Activated CD8-positive, alpha-beta T cell treated with anti-CD3 and anti-CD28 coated beads for 36 hours (primary cell): Measurements from ENCODE around the gene RLN3. TPM values are rescaled to one million over a fixed set of nuclear protein-coding genes. Genes with fewer than 3 reads are reported as not detected.
"Not testable (repeated sequence)": the region's sequence is repeated elsewhere in the genome, so short reads cannot be mapped to it uniquely, and the experiment has no call there.

Experiments used
- ATAC-seq: fragments of 200-7000 bp; cut with Tn5 transposase; one replicate; pipeline ENCODE4 v1.10.0; 2021; ENCODE audit warnings: mild to moderate bottlenecking, moderate library complexity
- CTCF ChIA-PET: fragments of 350-600 bp; sonication (Branson Sonifier 250); formaldehyde crosslinking; loops from one replicate; lab custom pipeline; 2021; ENCODE audit warnings: antibody characterized with exemption; lab: Charles Lee
- POLR2A ChIA-PET: fragments of 350-600 bp; sonication (Branson Sonifier 250); formaldehyde crosslinking; loops from one replicate; lab custom pipeline; 2021; ENCODE audit warnings: antibody characterized with exemption; lab: Charles Lee
- DNase-seq: peaks from one replicate; pipeline ENCODE4 v3.0.0-alpha.2; 2020
- H3K27ac Mint-ChIP-seq: one replicate; pipeline ENCODE4 v1.8.0; 2021; ENCODE audit warnings: mild to moderate bottlenecking, mixed read lengths
- H3K27me3 Mint-ChIP-seq: one replicate; pipeline ENCODE4 v1.8.0; 2021; ENCODE audit warnings: mixed read lengths
- H3K36me3 Mint-ChIP-seq: one replicate; pipeline ENCODE4 v1.8.0; 2021; ENCODE audit warnings: low read depth, mixed read lengths
- H3K4me1 Mint-ChIP-seq: one replicate; pipeline ENCODE4 v1.8.0; 2021; ENCODE audit warnings: low read depth, mixed read lengths
- H3K4me3 Mint-ChIP-seq: one replicate; pipeline ENCODE4 v1.8.0; 2021; ENCODE audit warnings: mild to moderate bottlenecking, moderate library complexity, mixed read lengths
- H3K9me3 Mint-ChIP-seq: one replicate; pipeline ENCODE4 v1.8.0; 2021; ENCODE audit warnings: mixed read lengths
- CTCF ChIP-seq: fragments of 200-600 bp; IDR thresholded peaks from one replicate; pipeline ENCODE4 v1.8.0; 2022; ENCODE audit warnings: antibody characterized with exemption, mild to moderate bottlenecking
- intact Hi-C: fragments of 100-400 bp; cut with micrococcal nuclease; formaldehyde crosslinking; loops from one replicate; pipeline ENCODE4 v1.10.0; 2022
- total RNA-seq, 2 experiments: library from RNA; stranded (reverse); gene quantifications; one replicate each; pipeline ENCODE4 v1.2.3, GENCODE V29; 2021

RLN3 gene
- total RNA-seq, 2 experiments from 2014 or later, result not detected

DNA sequence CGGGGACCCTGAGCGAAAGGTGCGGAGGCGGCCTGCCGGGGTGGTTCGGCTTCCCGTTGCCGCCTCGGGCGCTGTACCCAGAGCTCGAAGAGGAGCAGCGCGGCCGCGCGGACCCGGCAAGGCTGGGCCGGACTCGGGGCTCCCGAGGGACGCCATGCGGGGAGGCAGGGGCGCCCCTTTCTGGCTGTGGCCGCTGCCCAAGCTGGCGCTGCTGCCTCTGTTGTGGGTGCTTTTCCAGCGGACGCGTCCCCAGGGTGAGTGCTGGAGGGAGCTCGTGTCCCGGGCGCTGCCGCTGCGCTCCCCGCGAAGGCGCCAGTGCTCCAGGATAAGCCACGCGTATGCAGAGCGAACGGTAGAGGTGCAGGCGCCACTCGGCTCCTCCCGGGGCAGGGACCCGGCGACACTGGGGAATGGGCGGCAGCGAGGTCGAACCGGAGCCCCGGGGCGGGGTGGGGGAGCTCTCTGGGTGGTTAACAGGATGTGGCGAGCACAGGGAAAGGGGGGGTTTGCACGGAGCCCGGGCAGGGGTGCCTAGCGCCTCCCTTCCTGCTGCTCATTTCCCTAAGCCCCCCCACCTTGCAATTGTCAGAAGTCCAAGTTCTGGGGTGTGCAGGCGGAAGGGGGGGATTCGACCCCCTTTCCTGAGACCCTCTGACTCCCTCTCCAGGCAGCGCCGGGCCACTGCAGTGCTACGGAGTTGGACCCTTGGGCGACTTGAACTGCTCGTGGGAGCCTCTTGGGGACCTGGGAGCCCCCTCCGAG is 4.0 kb downstream of the RLN3 start, which contains the start of gene IL27RA:
Gene IL27RA (plus strand): TSS at position 44 of the 762 bp plus-strand sequence. CDS start 111 bp downstream, at position 155.
- H3K27ac Mint-ChIP-seq, result peak within 1 kb of the TSS; percentile 93
- peaks cover 15% of the 10 kb centered on the region for H3K36me3 Mint-ChIP-seq

DNA sequence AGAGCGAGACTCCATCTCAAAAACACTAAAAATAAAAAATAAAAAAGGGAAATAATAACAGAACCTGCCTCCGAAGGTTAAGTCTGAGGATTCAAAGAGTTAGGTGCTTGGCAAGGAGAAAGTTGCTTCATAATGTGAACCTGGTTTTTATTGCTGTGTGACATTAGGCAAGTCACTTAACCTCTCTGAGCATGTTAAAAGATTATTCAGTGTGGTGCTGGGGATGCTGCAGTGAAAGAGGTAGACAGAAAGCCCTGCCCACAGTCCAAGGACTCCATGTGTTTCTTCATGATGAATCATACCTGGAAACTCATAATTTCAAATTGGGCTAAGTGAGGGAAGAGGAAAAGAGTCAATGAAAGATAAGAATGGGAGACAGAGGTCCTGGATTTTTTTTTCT is 6.0 kb downstream of the RLN3 start:
- Mint-ChIP-seq H3K4me1 (peaks cover 25% of the 10 kb centered on the region), H3K9me3 (no peaks in the 10 kb centered on the region), H3K4me3 (peak overlapping the region; percentile 38), H3K27ac (peak overlapping the region; percentile 69), H3K27me3 (no peaks in the 10 kb centered on the region), H3K36me3 (peaks cover 22% of the 10 kb centered on the region)
- POLR2A ChIA-PET, result no interaction called here
- no peak for TF ChIP-seq CTCF
- intact Hi-C loops, result loop anchor here (10.0 kb wide), 1 partner anchor 149 kb away; no protein-coding TSS in a partner anchor
- CTCF ChIA-PET, result interaction anchor here (0.9 to 1.6 kb wide), 3 partner anchors 9 to 40 kb away, joined by 3 read pairs; no protein-coding TSS in a partner anchor
- ATAC-seq, result no peak
- DNase-seq, result no peak

More for the DNA sequence above, 4.0 kb downstream of the RLN3 start, which contains the start of gene IL27RA:
- Mint-ChIP-seq H3K9me3 (no peaks in the 10 kb centered on the region), H3K27me3 (no peaks in the 10 kb centered on the region), H3K4me3 (peak within 1 kb of the TSS; percentile 94), H3K4me1 (peaks cover 23% of the 10 kb centered on the region)
- peak; percentile 78 for ATAC-seq
- ChIA-PET CTCF (interaction anchor here (0.5 to 2.2 kb wide), 29 partner anchors 10 to 864 kb away, joined by 3 to 14 read pairs (median 4); partner anchors contain the start of genes DCAF15, MISP3 and RFX1), POLR2A (interaction anchor here (0.6 to 2.8 kb wide), 22 partner anchors 9 to 186 kb away, joined by 3 to 18 read pairs (median 4); partner anchors contain the start of genes DCAF15 and RFX1)
- DNase-seq, result peak; percentile 84
- TF ChIP-seq CTCF, result peak; percentile 80
- intact Hi-C loops, result loop anchor here (10.0 kb wide), 1 partner anchor 147 kb away; no protein-coding TSS in a partner anchor

- not testable (repeated sequence) for ATAC-seq, H3K27ac Mint-ChIP-seq, H3K4me3 Mint-ChIP-seq, H3K27me3 Mint-ChIP-seq, H3K9me3 Mint-ChIP-seq, DNase-seq
- intact Hi-C loops, result loop anchor here (10.0 kb wide), 1 partner anchor 150 kb away; no protein-coding TSS in a partner anchor
- H3K4me1 Mint-ChIP-seq, result peaks cover 25% of the 10 kb centered on the region
- POLR2A ChIA-PET, result interaction anchor here (1.0 kb wide), 1 partner anchor 42 kb away, joined by 3 read pairs; no protein-coding TSS in a partner anchor
- peaks cover 32% of the 10 kb centered on the region for H3K36me3 Mint-ChIP-seq
- CTCF ChIA-PET, result interaction anchor here (0.9 to 1.4 kb wide), 3 partner anchors 12 to 36 kb away, joined by 3 to 4 read pairs (median 3); no protein-coding TSS in a partner anchor
Observed at GRCh38 chr19:14035159-14035558, 7.2 kb downstream of the RLN3 start.

GRCh38 chr19:14035706-14036105 is 7.8 kb downstream of the RLN3 start:
- no peak for TF ChIP-seq CTCF
- DNase-seq (no peak), ATAC-seq (no peak)
- intact Hi-C loops, result loop anchor here (10.0 kb wide), 1 partner anchor 151 kb away; no protein-coding TSS in a partner anchor
- ChIA-PET CTCF (interaction anchor here (1.0 to 1.4 kb wide), 3 partner anchors 13 to 156 kb away, joined by 3 to 4 read pairs (median 4); no protein-coding TSS in a partner anchor), POLR2A (no interaction called here)
- Mint-ChIP-seq H3K9me3 (no peaks in the 10 kb centered on the region), H3K4me1 (peaks cover 25% of the 10 kb centered on the region), H3K27me3 (no peaks in the 10 kb centered on the region), H3K36me3 (peaks cover 32% of the 10 kb centered on the region), H3K27ac (no peak overlapping the region), H3K4me3 (no peak overlapping the region)

GRCh38 chr19:14039181-14039580 is 11.2 kb downstream of the RLN3 start:
- H3K4me3 Mint-ChIP-seq, result no peak overlapping the region
- ATAC-seq, result no peak
- H3K36me3 Mint-ChIP-seq, result peaks cover 36% of the 10 kb centered on the region
- no peak for DNase-seq
- peaks cover 18% of the 10 kb centered on the region for H3K4me1 Mint-ChIP-seq
- CTCF ChIA-PET, result interaction anchor here (1.5 kb wide), 1 partner anchor 123 kb away, joined by 3 read pairs; no protein-coding TSS in a partner anchor
- TF ChIP-seq CTCF, result no peak
- H3K27ac Mint-ChIP-seq, result no peak overlapping the region
- POLR2A ChIA-PET, result no interaction called here
- no peaks in the 10 kb centered on the region for H3K9me3 Mint-ChIP-seq
- intact Hi-C loops, result loop anchor here (10.0 kb wide), 1 partner anchor 154 kb away; no protein-coding TSS in a partner anchor
- H3K27me3 Mint-ChIP-seq, result no peaks in the 10 kb centered on the region
